IMR-90 (cell line): ENCODE results near the gene HOXD8. TPM values are rescaled to one million over a fixed set of nuclear protein-coding genes. Genes with fewer than 3 reads are reported as not detected.

Source experiments
- BHLHE40 ChIP-seq: fragments of 150-350 bp; IDR thresholded peaks from 2 replicates; pipeline ENCODE4 v1.6.1; 2016; ENCODE audit warnings: mild to moderate bottlenecking, low read depth, low read length
- MAZ ChIP-seq: IDR thresholded peaks from 2 replicates; pipeline ENCODE4 v1.6.1; 2012; ENCODE audit warnings: low read depth, mild to moderate bottlenecking, low read length, improper control_type of control experiment, moderate library complexity, borderline replicate concordance
- polyA plus RNA-seq, 3 experiments: library from polyadenylated mRNA; depleted of rRNA; stranded (reverse); fragments of >200 nt; gene quantifications; 2 replicates each; pipeline ENCODE4 v1.2.3, GENCODE V29; 2012; ENCODE audit warnings: low replicate concordance in 1 of 3
- total RNA-seq: library from RNA; depleted of rRNA; stranded (reverse); fragments of >200 nt; gene quantifications from 2 replicates; pipeline ENCODE4 v1.2.3, GENCODE V29; 2012
- TF ChIP-seq, protein P1 (sequence below): fragments of 150-350 bp; IDR thresholded peaks from 2 replicates; pipeline ENCODE4 v1.6.1; 2017; ENCODE audit warnings: mild to moderate bottlenecking, antibody characterized with exemption, low read length, low read depth
- TF ChIP-seq, protein P2 (sequence below): fragments of 150-350 bp; IDR thresholded peaks from 2 replicates; pipeline ENCODE4 v1.6.1; 2016; ENCODE audit warnings: low read depth, mild to moderate bottlenecking, low read length, moderate library complexity, borderline replicate concordance

HOXD8 gene
- total and polyA plus RNA-seq, 2 of the 4 experiments (the other 2 are of a cell fraction): not detected

DNA sequence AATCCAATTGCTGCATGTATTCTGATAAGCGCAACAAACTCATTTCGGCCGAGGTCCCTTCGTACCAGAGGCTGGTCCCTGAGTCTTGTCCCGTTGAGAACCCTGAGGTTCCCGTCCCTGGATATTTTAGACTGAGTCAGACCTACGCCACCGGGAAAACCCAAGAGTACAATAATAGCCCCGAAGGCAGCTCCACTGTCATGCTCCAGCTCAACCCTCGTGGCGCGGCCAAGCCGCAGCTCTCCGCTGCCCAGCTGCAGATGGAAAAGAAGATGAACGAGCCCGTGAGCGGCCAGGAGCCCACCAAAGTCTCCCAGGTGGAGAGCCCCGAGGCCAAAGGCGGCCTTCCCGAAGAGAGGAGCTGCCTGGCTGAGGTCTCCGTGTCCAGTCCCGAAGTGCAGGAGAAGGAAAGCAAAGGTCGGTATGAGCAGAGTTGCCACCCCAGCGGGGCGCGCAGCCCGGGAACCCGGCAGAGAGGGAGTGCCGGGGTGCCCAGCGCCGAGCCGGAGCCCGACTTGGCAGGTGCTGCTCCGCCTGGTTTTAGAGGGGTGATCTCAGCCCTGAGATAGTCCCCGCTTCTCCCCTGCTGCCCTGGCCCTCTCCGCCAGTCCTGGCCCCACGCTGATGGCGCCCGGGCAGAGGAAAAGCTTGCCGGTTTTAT, 12.2 kb upstream of the HOXD8 start (continued):
- TF ChIP-seq, protein P1, sequence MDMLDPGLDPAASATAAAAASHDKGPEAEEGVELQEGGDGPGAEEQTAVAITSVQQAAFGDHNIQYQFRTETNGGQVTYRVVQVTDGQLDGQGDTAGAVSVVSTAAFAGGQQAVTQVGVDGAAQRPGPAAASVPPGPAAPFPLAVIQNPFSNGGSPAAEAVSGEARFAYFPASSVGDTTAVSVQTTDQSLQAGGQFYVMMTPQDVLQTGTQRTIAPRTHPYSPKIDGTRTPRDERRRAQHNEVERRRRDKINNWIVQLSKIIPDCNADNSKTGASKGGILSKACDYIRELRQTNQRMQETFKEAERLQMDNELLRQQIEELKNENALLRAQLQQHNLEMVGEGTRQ: no peak
- TF ChIP-seq, protein P2, sequence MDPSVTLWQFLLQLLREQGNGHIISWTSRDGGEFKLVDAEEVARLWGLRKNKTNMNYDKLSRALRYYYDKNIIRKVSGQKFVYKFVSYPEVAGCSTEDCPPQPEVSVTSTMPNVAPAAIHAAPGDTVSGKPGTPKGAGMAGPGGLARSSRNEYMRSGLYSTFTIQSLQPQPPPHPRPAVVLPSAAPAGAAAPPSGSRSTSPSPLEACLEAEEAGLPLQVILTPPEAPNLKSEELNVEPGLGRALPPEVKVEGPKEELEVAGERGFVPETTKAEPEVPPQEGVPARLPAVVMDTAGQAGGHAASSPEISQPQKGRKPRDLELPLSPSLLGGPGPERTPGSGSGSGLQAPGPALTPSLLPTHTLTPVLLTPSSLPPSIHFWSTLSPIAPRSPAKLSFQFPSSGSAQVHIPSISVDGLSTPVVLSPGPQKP: no peak
- no peak for TF ChIP-seq MAZ
- no peak for TF ChIP-seq BHLHE40
